ENCODE measurements around the gene PCDHA2.
"Not testable (repeated sequence)": the region's sequence is repeated elsewhere in the genome, so short reads cannot be mapped to it uniquely, and the experiment has no call there.

The PCDHA2 gene

GRCh38 chr5:140822969-140823368, 28.3 kb downstream of the PCDHA2 start:
- peaks cover 48% of the 10 kb centered on the region; the same call in 1 of the 2 replicates for H3K9me3 ChIP-seq (ENCODE audit: insufficient read depth, low read depth, low read length)
- H3K4me3 ChIP-seq (ENCODE audit: low read length); H3K27ac ChIP-seq (ENCODE audit: low read length); H3K27me3 ChIP-seq (ENCODE audit: insufficient read depth, low read length); H3K36me3 ChIP-seq (ENCODE audit: insufficient read depth, low read depth, low read length); H3K9ac ChIP-seq (ENCODE audit: low read depth, low read length); H3K4me1 ChIP-seq (ENCODE audit: insufficient read depth, low read length): not testable (repeated sequence)

GRCh38 chr5:140823475-140823874, 28.8 kb downstream of the PCDHA2 start:
- Histone ChIP-seq H3K9ac (ENCODE audit: low read depth, low read length) (no peak overlapping the region), H3K27ac (ENCODE audit: low read length) (no peak overlapping the region), H3K4me3 (ENCODE audit: low read length) (no peak overlapping the region), H3K36me3 (ENCODE audit: insufficient read depth, low read depth, low read length) (no peaks in the 10 kb centered on the region), H3K4me1 (ENCODE audit: insufficient read depth, low read length) (no peaks in the 10 kb centered on the region), H3K27me3 (ENCODE audit: insufficient read depth, low read length) (no peaks in the 10 kb centered on the region), H3K9me3 (ENCODE audit: insufficient read depth, low read depth, low read length) (peaks cover 49% of the 10 kb centered on the region; the same call in 1 of the 2 replicates)

- no peak within 1 kb of the TSS for H3K4me3 ChIP-seq (ENCODE audit: low read length)
- H3K27me3 ChIP-seq (ENCODE audit: insufficient read depth, low read length) = no peaks in the 10 kb centered on the region
- no peaks in the 10 kb centered on the region for H3K36me3 ChIP-seq (ENCODE audit: insufficient read depth, low read depth, low read length)
- no peak within 1 kb of the TSS for H3K9ac ChIP-seq (ENCODE audit: low read depth, low read length)
- no peak within 1 kb of the TSS for H3K27ac ChIP-seq (ENCODE audit: low read length)
- no peaks in the 10 kb centered on the region for H3K4me1 ChIP-seq (ENCODE audit: insufficient read depth, low read length)
- peaks cover 41% of the 10 kb centered on the region; the same call in 1 of the 2 replicates for H3K9me3 ChIP-seq (ENCODE audit: insufficient read depth, low read depth, low read length)
Observed at GRCh38 chr5:140827704-140828361, 33.2 kb downstream of the PCDHA2 start, which contains the start of gene PCDHA6. TSS of gene PCDHA6 (plus strand) at chr5:140827960. CDS start at chr5:140828092, 132 bp downstream.

GRCh38 chr5:140828362-140828737, 33.7 kb downstream of the PCDHA2 start:
- H3K9me3 ChIP-seq (ENCODE audit: insufficient read depth, low read depth, low read length) = peaks cover 45% of the 10 kb centered on the region; the same call in 1 of the 2 replicates
- H3K27ac ChIP-seq (ENCODE audit: low read length) = no peak overlapping the region
- H3K4me3 ChIP-seq (ENCODE audit: low read length) = no peak overlapping the region
- H3K9ac ChIP-seq (ENCODE audit: low read depth, low read length) = no peak overlapping the region
- H3K36me3 ChIP-seq (ENCODE audit: insufficient read depth, low read depth, low read length) = no peaks in the 10 kb centered on the region
- H3K27me3 ChIP-seq (ENCODE audit: insufficient read depth, low read length) = no peaks in the 10 kb centered on the region
- no peaks in the 10 kb centered on the region for H3K4me1 ChIP-seq (ENCODE audit: insufficient read depth, low read length)

- H3K36me3 ChIP-seq (ENCODE audit: insufficient read depth, low read depth, low read length) = not testable (repeated sequence)
Observed at GRCh38 chr5:140829511-140830501, 35.2 kb downstream of the PCDHA2 start.

GRCh38 chr5:140833993-140834392, 39.3 kb downstream of the PCDHA2 start, which contains the start of gene PCDHA7:
TSS of gene PCDHA7 (plus strand) at chr5:140834269. CDS start at chr5:140834384, 115 bp downstream.
- H3K9me3 ChIP-seq (ENCODE audit: insufficient read depth, low read depth, low read length) = peaks cover 41% of the 10 kb centered on the region; the same call in 1 of the 2 replicates
- no peak within 1 kb of the TSS for H3K27ac ChIP-seq (ENCODE audit: low read length)
- H3K4me3 ChIP-seq (ENCODE audit: low read length) = no peak within 1 kb of the TSS
- no peaks in the 10 kb centered on the region for H3K36me3 ChIP-seq (ENCODE audit: insufficient read depth, low read depth, low read length)
- H3K4me1 ChIP-seq (ENCODE audit: insufficient read depth, low read length) = no peaks in the 10 kb centered on the region
- no peak within 1 kb of the TSS for H3K9ac ChIP-seq (ENCODE audit: low read depth, low read length)
- no peaks in the 10 kb centered on the region for H3K27me3 ChIP-seq (ENCODE audit: insufficient read depth, low read length)

More at GRCh38 chr5:140829511-140830501, 35.2 kb downstream of the PCDHA2 start:
- not testable (repeated sequence) for H3K9ac ChIP-seq (ENCODE audit: low read depth, low read length); H3K4me3 ChIP-seq (ENCODE audit: low read length); H3K4me1 ChIP-seq (ENCODE audit: insufficient read depth, low read length); H3K27ac ChIP-seq (ENCODE audit: low read length); H3K27me3 ChIP-seq (ENCODE audit: insufficient read depth, low read length)
- peaks cover 43% of the 10 kb centered on the region; the same call in 1 of the 2 replicates for H3K9me3 ChIP-seq (ENCODE audit: insufficient read depth, low read depth, low read length)

- H3K36me3 ChIP-seq (ENCODE audit: insufficient read depth, low read depth, low read length); H3K27ac ChIP-seq (ENCODE audit: low read length); H3K4me3 ChIP-seq (ENCODE audit: low read length); H3K4me1 ChIP-seq (ENCODE audit: insufficient read depth, low read length); H3K27me3 ChIP-seq (ENCODE audit: insufficient read depth, low read length); H3K9ac ChIP-seq (ENCODE audit: low read depth, low read length): not testable (repeated sequence)
- peaks cover 41% of the 10 kb centered on the region; the same call in 1 of the 2 replicates for H3K9me3 ChIP-seq (ENCODE audit: insufficient read depth, low read depth, low read length)
Observed at GRCh38 chr5:140834439-140835008, 39.9 kb downstream of the PCDHA2 start.

GRCh38 chr5:140835622-140836510, 41.2 kb downstream of the PCDHA2 start:
- peaks cover 47% of the 10 kb centered on the region; the same call in 1 of the 2 replicates for H3K9me3 ChIP-seq (ENCODE audit: insufficient read depth, low read depth, low read length)
- no peaks in the 10 kb centered on the region for H3K4me1 ChIP-seq (ENCODE audit: insufficient read depth, low read length)
- no peak overlapping the region for H3K27ac ChIP-seq (ENCODE audit: low read length)
- H3K4me3 ChIP-seq (ENCODE audit: low read length) = no peak overlapping the region
- H3K27me3 ChIP-seq (ENCODE audit: insufficient read depth, low read length) = no peaks in the 10 kb centered on the region
- no peaks in the 10 kb centered on the region for H3K36me3 ChIP-seq (ENCODE audit: insufficient read depth, low read depth, low read length)
- H3K9ac ChIP-seq (ENCODE audit: low read depth, low read length) = no peak overlapping the region

GRCh38 chr5:140840978-140841962, 46.6 kb downstream of the PCDHA2 start, which contains the start of gene PCDHA8:
TSS of gene PCDHA8 (plus strand) at chr5:140841187. CDS start at chr5:140841322, 135 bp downstream.
- H3K27ac ChIP-seq (ENCODE audit: low read length) = no peak within 1 kb of the TSS
- no peaks in the 10 kb centered on the region for H3K4me1 ChIP-seq (ENCODE audit: insufficient read depth, low read length)
- peaks cover 31% of the 10 kb centered on the region; the same call in 1 of the 2 replicates for H3K9me3 ChIP-seq (ENCODE audit: insufficient read depth, low read depth, low read length)
- no peak within 1 kb of the TSS for H3K4me3 ChIP-seq (ENCODE audit: low read length)
- H3K27me3 ChIP-seq (ENCODE audit: insufficient read depth, low read length) = no peaks in the 10 kb centered on the region
- H3K9ac ChIP-seq (ENCODE audit: low read depth, low read length) = no peak within 1 kb of the TSS
- H3K36me3 ChIP-seq (ENCODE audit: insufficient read depth, low read depth, low read length) = no peaks in the 10 kb centered on the region
